GM18861 (cell line): ENCODE measurements around the gene GTF2A1.

Source experiments
- ATAC-seq: cut with Tn5 transposase; IDR thresholded peaks from one replicate; pipeline ENCODE4 v1.9.1; 2021; ENCODE audit not compliant: unreplicated experiment

Gene GTF2A1

GRCh38 chr14:81143793-81144192 lies 77.0 kb downstream of the GTF2A1 start:
- no peak for ATAC-seq

- no peak for ATAC-seq
Measured at GRCh38 chr14:81141426-81141825, 79.3 kb downstream of the GTF2A1 start.

- ATAC-seq = no peak
Measured at GRCh38 chr14:81138429-81138828, 82.3 kb downstream of the GTF2A1 start.

GRCh38 chr14:81137316-81137715 lies 83.4 kb downstream of the GTF2A1 start:
- ATAC-seq = no peak

GRCh38 chr14:81133400-81133799 lies 87.4 kb downstream of the GTF2A1 start:
- no peak for ATAC-seq

- ATAC-seq = no peak
Measured at GRCh38 chr14:81132468-81132867, 88.3 kb downstream of the GTF2A1 start.

- ATAC-seq = no peak
Measured at GRCh38 chr14:81129242-81129641, 91.5 kb downstream of the GTF2A1 start.

- no peak for ATAC-seq
Measured at GRCh38 chr14:81127785-81128184, 93.0 kb downstream of the GTF2A1 start.

GRCh38 chr14:81125536-81125935 lies 95.2 kb downstream of the GTF2A1 start:
- no peak for ATAC-seq
